Activated T-cell treated with anti-CD3 and anti-CD28 coated beads for 24 hours (primary cell): ENCODE measurements around the gene RAB3D.
"Not testable (repeated sequence)": the region's sequence is repeated elsewhere in the genome, so short reads cannot be mapped to it uniquely, and the experiment has no call there.

Experiments used
- DNase-seq: peaks from one replicate; pipeline ENCODE4 v3.0.0-alpha.2; 2020; ENCODE audit warnings: low read depth

Gene RAB3D

GRCh38 chr19:11339254-11340098, at the start of gene RAB3D:
TSS of gene RAB3D (minus strand) at chr19:11339657. CDS start at chr19:11337399, 2,258 bp downstream.
- DNase-seq: peak; percentile 79

- no peak for DNase-seq
Measured at GRCh38 chr19:11387162-11388034, 47.9 kb upstream of the RAB3D start.

GRCh38 chr19:11384778-11385129, 45.3 kb upstream of the RAB3D start:
- no peak for DNase-seq

- no peak for DNase-seq
Measured at GRCh38 chr19:11383706-11384048, 44.2 kb upstream of the RAB3D start.

GRCh38 chr19:11382898-11383705, 43.6 kb upstream of the RAB3D start:
- DNase-seq: no peak

GRCh38 chr19:11380653-11381537, 41.4 kb upstream of the RAB3D start:
- peak; percentile 92 for DNase-seq

- DNase-seq: no peak
Measured at GRCh38 chr19:11379857-11380350, 40.4 kb upstream of the RAB3D start.

- DNase-seq: not testable (repeated sequence)
Measured at GRCh38 chr19:11379269-11379845, 39.9 kb upstream of the RAB3D start.

- DNase-seq: no peak
Measured at GRCh38 chr19:11378319-11379189, 39.1 kb upstream of the RAB3D start.

GRCh38 chr19:11377756-11378155, 38.3 kb upstream of the RAB3D start:
- no peak for DNase-seq

- DNase-seq: no peak
Measured at GRCh38 chr19:11377237-11377636, 37.8 kb upstream of the RAB3D start.

- DNase-seq: peak; percentile 55
Measured at GRCh38 chr19:11375143-11375948, 35.9 kb upstream of the RAB3D start.

- DNase-seq: peak; percentile 95
Measured at GRCh38 chr19:11374433-11375142, 35.1 kb upstream of the RAB3D start, which contains the start of gene SWSAP1. TSS of gene SWSAP1 (plus strand) at chr19:11374666. CDS start at chr19:11374681, 15 bp downstream.

- DNase-seq: no peak
Measured at GRCh38 chr19:11373885-11374432, 34.5 kb upstream of the RAB3D start.

- no peak for DNase-seq
Measured at GRCh38 chr19:11373166-11373884, 33.9 kb upstream of the RAB3D start.

GRCh38 chr19:11370744-11371143, 31.3 kb upstream of the RAB3D start:
- DNase-seq: no peak

- no peak for DNase-seq
Measured at GRCh38 chr19:11367528-11367927, 28.1 kb upstream of the RAB3D start.
